GM23338 (cell line): Measurements from ENCODE around the gene STEAP1B. TPM values are rescaled to one million over a fixed set of nuclear protein-coding genes. Genes with fewer than 3 reads are reported as not detected.
A peak's percentile ranks its signal among the peaks of the same experiment; 100 is the strongest.

Experiments
- ATAC-seq: fragments of 200-7000 bp; cut with Tn5 transposase; 3 replicates; pipeline ENCODE4 v1.9.1; 2020
- DNase-seq: peaks from one replicate; pipeline ENCODE4 v3.0.0-alpha.2; 2015; ENCODE audit warnings: low spot score
- H2AFZ ChIP-seq: fragments of 200-600 bp; sonication (generic); 2 replicates; pipeline ENCODE4 v1.8.0; 2016; ENCODE audit warnings: antibody characterized with exemption, mild to moderate bottlenecking, moderate library complexity
- H3F3A ChIP-seq: fragments of 200-600 bp; sonication (generic); replicated peaks from 2 replicates; pipeline ENCODE4 v1.8.0; 2017; ENCODE audit warnings: antibody characterized with exemption, mixed run types, low read depth
- H3K27ac ChIP-seq: fragments of 200-600 bp; sonication (generic); 2 replicates; pipeline ENCODE4 v1.6.1; 2016; ENCODE audit warnings: low read depth
- H3K27me3 ChIP-seq: fragments of 200-600 bp; sonication (generic); 2 replicates; pipeline ENCODE4 v1.8.0; 2016; ENCODE audit warnings: mild to moderate bottlenecking, mixed run types, moderate library complexity; ENCODE audit not compliant: insufficient read depth
- H3K36me3 ChIP-seq: fragments of 200-600 bp; sonication (generic); 2 replicates; pipeline ENCODE4 v1.8.0; 2016; ENCODE audit warnings: mild to moderate bottlenecking; ENCODE audit not compliant: insufficient read depth
- H3K4me1 ChIP-seq: fragments of 200-600 bp; sonication (generic); 2 replicates; pipeline ENCODE4 v1.8.0; 2016; ENCODE audit warnings: mild to moderate bottlenecking, moderate library complexity; ENCODE audit not compliant: insufficient read depth
- H3K4me2 ChIP-seq: fragments of 200-600 bp; sonication (generic); 2 replicates; pipeline ENCODE4 v1.7.1; 2017; ENCODE audit warnings: mixed run types
- H3K4me3 ChIP-seq: fragments of 200-600 bp; sonication (generic); 2 replicates; pipeline ENCODE4 v1.6.1; 2016; ENCODE audit warnings: mixed run types
- H3K79me2 ChIP-seq: fragments of 200-600 bp; sonication (generic); replicated peaks from 2 replicates; pipeline ENCODE4 v1.8.0; 2017; ENCODE audit warnings: mild to moderate bottlenecking; ENCODE audit not compliant: insufficient read depth
- H3K9me2 ChIP-seq: fragments of 200-600 bp; sonication (generic); 2 replicates; pipeline ENCODE4 v1.8.0; 2017; ENCODE audit not compliant: insufficient read depth
- H4K20me1 ChIP-seq: fragments of 200-600 bp; sonication (generic); replicated peaks from 2 replicates; pipeline ENCODE4 v1.8.0; 2017; ENCODE audit warnings: mild to moderate bottlenecking; ENCODE audit not compliant: insufficient read depth
- H3K27ac Mint-ChIP-seq: 2 replicates; pipeline ENCODE4 v1.8.0; 2020; ENCODE audit warnings: inconsistent platforms, mild to moderate bottlenecking, moderate library complexity, mixed read lengths
- H3K27me3 Mint-ChIP-seq: 3 replicates; pipeline ENCODE4 v1.8.0; 2022; ENCODE audit warnings: low read depth, mild to moderate bottlenecking, moderate library complexity, mixed read lengths, inconsistent platforms; ENCODE audit not compliant: insufficient read depth, poor library complexity
- H3K36me3 Mint-ChIP-seq: 3 replicates; pipeline ENCODE4 v1.8.0; 2021; ENCODE audit warnings: low read depth, mild to moderate bottlenecking, inconsistent platforms, moderate library complexity, mixed read lengths
- H3K4me1 Mint-ChIP-seq: 3 replicates; pipeline ENCODE4 v1.8.0; 2020; ENCODE audit warnings: mild to moderate bottlenecking, inconsistent platforms, mixed read lengths
- H3K4me3 Mint-ChIP-seq: 3 replicates; pipeline ENCODE4 v1.8.0; 2021; ENCODE audit warnings: moderate library complexity, mild to moderate bottlenecking, inconsistent platforms, mixed read lengths
- H3K9me3 Mint-ChIP-seq: 3 replicates; pipeline ENCODE4 v1.8.0; 2020; ENCODE audit warnings: moderate library complexity, mild to moderate bottlenecking, inconsistent platforms, mixed read lengths
- CREB1 ChIP-seq: fragments of 250-450 bp; sonication (Bioruptor Pico); IDR thresholded peaks from 2 replicates; pipeline ENCODE4 v1.5.0; 2020; ENCODE audit warnings: low read depth, mild to moderate bottlenecking, moderate library complexity
- CTCF ChIP-seq, 2 experiments: fragments of 200-600 bp in 1 of 2; sonication (generic) in 1 of 2; conservative IDR thresholded peaks; 2 replicates each; pipeline versions ENCODE4 v1.5.1 to v1.6.1; 2016 to 2017; ENCODE audit warnings: antibody characterized with exemption in 2 of 2, low read depth in 2 of 2, mild to moderate bottlenecking in 2 of 2, moderate library complexity in 1 of 2
- EZH2 ChIP-seq: fragments of 200-600 bp; sonication (generic); IDR thresholded peaks from one replicate; pipeline ENCODE4 v1.8.0; 2017; ENCODE audit warnings: antibody characterized with exemption, mild to moderate bottlenecking, low read depth; ENCODE audit not compliant: unreplicated experiment
- EZH2phosphoT487 ChIP-seq: fragments of 200-600 bp; sonication (generic); IDR thresholded peaks from one replicate; pipeline ENCODE4 v1.8.1; 2018; ENCODE audit warnings: antibody characterized with exemption; ENCODE audit not compliant: unreplicated experiment
- JUNB ChIP-seq: IDR thresholded peaks from one replicate; pipeline ENCODE4 v1.6.1; 2016; ENCODE audit warnings: antibody characterized with exemption; ENCODE audit not compliant: unreplicated experiment
- NANOG ChIP-seq: IDR thresholded peaks from 2 replicates; pipeline ENCODE4 v1.6.1; 2016; ENCODE audit warnings: antibody characterized with exemption, borderline replicate concordance
- STAT1 ChIP-seq: IDR thresholded peaks from one replicate; pipeline ENCODE4 v1.6.1; 2016; ENCODE audit warnings: antibody characterized with exemption; ENCODE audit not compliant: unreplicated experiment
- ZNF114 ChIP-seq: fragments of 250-450 bp; sonication (Bioruptor Pico); IDR thresholded peaks from 2 replicates; pipeline ENCODE4 v1.5.0; 2020; ENCODE audit warnings: mild to moderate bottlenecking, moderate library complexity
- ZNF331 ChIP-seq: fragments of 250-450 bp; sonication (Bioruptor Pico); IDR thresholded peaks from 2 replicates; pipeline ENCODE4 v1.5.0; 2020; ENCODE audit warnings: low read depth, mild to moderate bottlenecking, moderate library complexity
- polyA plus RNA-seq: library from polyadenylated mRNA; unstranded; fragments of >200 nt; fragmentation: Nextera tagmentation; extraction: Ambion mirVana; gene quantifications from 2 replicates; pipeline ENCODE4 v1.2.1, GENCODE V29; 2016
- total RNA-seq: library from RNA; depleted of rRNA; stranded (reverse); fragments of >200 nt; shearing (Covaris generic); gene quantifications from 2 replicates; pipeline ENCODE4 v1.2.3, GENCODE V29; 2014
- TF ChIP-seq, protein P1 (sequence below): IDR thresholded peaks from one replicate; pipeline ENCODE4 v1.6.1; 2018; ENCODE audit warnings: antibody characterized with exemption; ENCODE audit not compliant: unreplicated experiment

STEAP1B gene
- total and polyA plus RNA-seq, 2 experiments from 2014 or later: 4.9 to 16.5 TPM

GRCh38 chr7:22411977-22412693 is 87.9 kb downstream of the STEAP1B start:
- Histone ChIP-seq H3K4me1 (peaks cover 6% of the 10 kb centered on the region; the same call in 1 of the 2 replicates), H4K20me1 (no peaks in the 10 kb centered on the region), H3K36me3 (no peaks in the 10 kb centered on the region), H3K4me3 (no peak overlapping the region), H3K27ac (peak overlapping the region; percentile 35; the same call in 1 of the 2 replicates), H3K27me3 (no peaks in the 10 kb centered on the region), H3K9me2 (0 out of 2 replicates have a peak, but pooled peaks cover 11% of the 10 kb centered on the region), H2AFZ (no peak overlapping the region), H3K79me2 (no peaks in the 10 kb centered on the region), H3K4me2 (no peak overlapping the region; the same call in 1 of the 2 replicates), H3F3A (no peaks in the 10 kb centered on the region)
- TF ChIP-seq EZH2 (no peak), JUNB (no peak), NANOG (no peak), CREB1 (CRISPR knock-in tag) (no peak)
- TF ChIP-seq, protein P1, sequence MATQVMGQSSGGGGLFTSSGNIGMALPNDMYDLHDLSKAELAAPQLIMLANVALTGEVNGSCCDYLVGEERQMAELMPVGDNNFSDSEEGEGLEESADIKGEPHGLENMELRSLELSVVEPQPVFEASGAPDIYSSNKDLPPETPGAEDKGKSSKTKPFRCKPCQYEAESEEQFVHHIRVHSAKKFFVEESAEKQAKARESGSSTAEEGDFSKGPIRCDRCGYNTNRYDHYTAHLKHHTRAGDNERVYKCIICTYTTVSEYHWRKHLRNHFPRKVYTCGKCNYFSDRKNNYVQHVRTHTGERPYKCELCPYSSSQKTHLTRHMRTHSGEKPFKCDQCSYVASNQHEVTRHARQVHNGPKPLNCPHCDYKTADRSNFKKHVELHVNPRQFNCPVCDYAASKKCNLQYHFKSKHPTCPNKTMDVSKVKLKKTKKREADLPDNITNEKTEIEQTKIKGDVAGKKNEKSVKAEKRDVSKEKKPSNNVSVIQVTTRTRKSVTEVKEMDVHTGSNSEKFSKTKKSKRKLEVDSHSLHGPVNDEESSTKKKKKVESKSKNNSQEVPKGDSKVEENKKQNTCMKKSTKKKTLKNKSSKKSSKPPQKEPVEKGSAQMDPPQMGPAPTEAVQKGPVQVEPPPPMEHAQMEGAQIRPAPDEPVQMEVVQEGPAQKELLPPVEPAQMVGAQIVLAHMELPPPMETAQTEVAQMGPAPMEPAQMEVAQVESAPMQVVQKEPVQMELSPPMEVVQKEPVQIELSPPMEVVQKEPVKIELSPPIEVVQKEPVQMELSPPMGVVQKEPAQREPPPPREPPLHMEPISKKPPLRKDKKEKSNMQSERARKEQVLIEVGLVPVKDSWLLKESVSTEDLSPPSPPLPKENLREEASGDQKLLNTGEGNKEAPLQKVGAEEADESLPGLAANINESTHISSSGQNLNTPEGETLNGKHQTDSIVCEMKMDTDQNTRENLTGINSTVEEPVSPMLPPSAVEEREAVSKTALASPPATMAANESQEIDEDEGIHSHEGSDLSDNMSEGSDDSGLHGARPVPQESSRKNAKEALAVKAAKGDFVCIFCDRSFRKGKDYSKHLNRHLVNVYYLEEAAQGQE: no peak
- Mint-ChIP-seq H3K36me3 (no peaks in the 10 kb centered on the region), H3K27ac (no peak overlapping the region), H3K4me3 (no peak overlapping the region), H3K27me3 (peaks cover 3% of the 10 kb centered on the region), H3K4me1 (peaks cover 18% of the 10 kb centered on the region), H3K9me3 (no peaks in the 10 kb centered on the region; the same call in 2 of the 3 replicates)
- DNase-seq (peak; percentile 19), ATAC-seq (peak; percentile 90)

GRCh38 chr7:22406715-22407114 is 93.3 kb downstream of the STEAP1B start:
- Histone ChIP-seq H3K4me2 (no peak overlapping the region), H3K27ac (no peak overlapping the region), H3K36me3 (no peaks in the 10 kb centered on the region), H4K20me1 (no peaks in the 10 kb centered on the region), H2AFZ (no peak overlapping the region), H3K27me3 (no peaks in the 10 kb centered on the region), H3F3A (no peaks in the 10 kb centered on the region), H3K9me2 (0 out of 2 replicates have a peak, but pooled peaks cover 12% of the 10 kb centered on the region), H3K4me3 (no peak overlapping the region), H3K79me2 (no peaks in the 10 kb centered on the region), H3K4me1 (peaks cover 3% of the 10 kb centered on the region; the same call in 1 of the 2 replicates)
- H3K4me3 Mint-ChIP-seq: no peak overlapping the region
- ATAC-seq: no peak
- H3K27ac Mint-ChIP-seq: no peak overlapping the region
- peaks cover 2% of the 10 kb centered on the region for H3K27me3 Mint-ChIP-seq
- H3K9me3 Mint-ChIP-seq: no peaks in the 10 kb centered on the region
- H3K36me3 Mint-ChIP-seq: no peaks in the 10 kb centered on the region
- peaks cover 4% of the 10 kb centered on the region for H3K4me1 Mint-ChIP-seq
- no peak for DNase-seq
- TF ChIP-seq CTCF (conservative IDR thresholded peaks at IDR 0.05; ENCODE audit: low read depth in 2 of 2): no peak
- no peak for TF ChIP-seq ZNF114
- TF ChIP-seq EZH2phosphoT487: no peak
- no peak for TF ChIP-seq ZNF331 (CRISPR knock-in tag)
- TF ChIP-seq STAT1: no peak
